ENCODE results near the gene ATXN1. TPM values are rescaled to one million over a fixed set of nuclear protein-coding genes. Genes with fewer than 3 reads are reported as not detected.

Gene ATXN1
- total and polyA plus RNA-seq, 2 experiments from 2014 or later: 4.8 to 9.1 TPM

- Mint-ChIP-seq H3K4me1 (peaks cover 8% of the 10 kb centered on the region; the same call in 2 of the 3 replicates), H3K36me3 (ENCODE audit: low read depth) (no peaks in the 10 kb centered on the region; the same call in 2 of the 3 replicates), H3K27me3 (ENCODE audit: insufficient read depth, low read depth, poor library complexity) (peaks cover 1% of the 10 kb centered on the region), H3K27ac (no peak overlapping the region), H3K4me3 (no peak overlapping the region), H3K9me3 (peaks cover 11% of the 10 kb centered on the region; the same call in 2 of the 3 replicates)
- no peaks in the 10 kb centered on the region for H3K36me3 ChIP-seq (ENCODE audit: insufficient read depth)
- no peak overlapping the region for H3K27ac ChIP-seq (ENCODE audit: low read depth)
- no peaks in the 10 kb centered on the region for H3K79me2 ChIP-seq (replicated peaks; ENCODE audit: insufficient read depth)
- no peaks in the 10 kb centered on the region for H3K9me2 ChIP-seq (ENCODE audit: insufficient read depth)
- TF ChIP-seq EZH2phosphoT487 (IDR thresholded peaks at IDR 0.05; ENCODE audit: unreplicated experiment): no peak
- TF ChIP-seq ZNF331 (CRISPR knock-in tag; IDR thresholded peaks at IDR 0.05; ENCODE audit: low read depth): no peak
- TF ChIP-seq NANOG (IDR thresholded peaks at IDR 0.05; ENCODE audit: borderline replicate concordance): no peak
- TF ChIP-seq, protein P1, sequence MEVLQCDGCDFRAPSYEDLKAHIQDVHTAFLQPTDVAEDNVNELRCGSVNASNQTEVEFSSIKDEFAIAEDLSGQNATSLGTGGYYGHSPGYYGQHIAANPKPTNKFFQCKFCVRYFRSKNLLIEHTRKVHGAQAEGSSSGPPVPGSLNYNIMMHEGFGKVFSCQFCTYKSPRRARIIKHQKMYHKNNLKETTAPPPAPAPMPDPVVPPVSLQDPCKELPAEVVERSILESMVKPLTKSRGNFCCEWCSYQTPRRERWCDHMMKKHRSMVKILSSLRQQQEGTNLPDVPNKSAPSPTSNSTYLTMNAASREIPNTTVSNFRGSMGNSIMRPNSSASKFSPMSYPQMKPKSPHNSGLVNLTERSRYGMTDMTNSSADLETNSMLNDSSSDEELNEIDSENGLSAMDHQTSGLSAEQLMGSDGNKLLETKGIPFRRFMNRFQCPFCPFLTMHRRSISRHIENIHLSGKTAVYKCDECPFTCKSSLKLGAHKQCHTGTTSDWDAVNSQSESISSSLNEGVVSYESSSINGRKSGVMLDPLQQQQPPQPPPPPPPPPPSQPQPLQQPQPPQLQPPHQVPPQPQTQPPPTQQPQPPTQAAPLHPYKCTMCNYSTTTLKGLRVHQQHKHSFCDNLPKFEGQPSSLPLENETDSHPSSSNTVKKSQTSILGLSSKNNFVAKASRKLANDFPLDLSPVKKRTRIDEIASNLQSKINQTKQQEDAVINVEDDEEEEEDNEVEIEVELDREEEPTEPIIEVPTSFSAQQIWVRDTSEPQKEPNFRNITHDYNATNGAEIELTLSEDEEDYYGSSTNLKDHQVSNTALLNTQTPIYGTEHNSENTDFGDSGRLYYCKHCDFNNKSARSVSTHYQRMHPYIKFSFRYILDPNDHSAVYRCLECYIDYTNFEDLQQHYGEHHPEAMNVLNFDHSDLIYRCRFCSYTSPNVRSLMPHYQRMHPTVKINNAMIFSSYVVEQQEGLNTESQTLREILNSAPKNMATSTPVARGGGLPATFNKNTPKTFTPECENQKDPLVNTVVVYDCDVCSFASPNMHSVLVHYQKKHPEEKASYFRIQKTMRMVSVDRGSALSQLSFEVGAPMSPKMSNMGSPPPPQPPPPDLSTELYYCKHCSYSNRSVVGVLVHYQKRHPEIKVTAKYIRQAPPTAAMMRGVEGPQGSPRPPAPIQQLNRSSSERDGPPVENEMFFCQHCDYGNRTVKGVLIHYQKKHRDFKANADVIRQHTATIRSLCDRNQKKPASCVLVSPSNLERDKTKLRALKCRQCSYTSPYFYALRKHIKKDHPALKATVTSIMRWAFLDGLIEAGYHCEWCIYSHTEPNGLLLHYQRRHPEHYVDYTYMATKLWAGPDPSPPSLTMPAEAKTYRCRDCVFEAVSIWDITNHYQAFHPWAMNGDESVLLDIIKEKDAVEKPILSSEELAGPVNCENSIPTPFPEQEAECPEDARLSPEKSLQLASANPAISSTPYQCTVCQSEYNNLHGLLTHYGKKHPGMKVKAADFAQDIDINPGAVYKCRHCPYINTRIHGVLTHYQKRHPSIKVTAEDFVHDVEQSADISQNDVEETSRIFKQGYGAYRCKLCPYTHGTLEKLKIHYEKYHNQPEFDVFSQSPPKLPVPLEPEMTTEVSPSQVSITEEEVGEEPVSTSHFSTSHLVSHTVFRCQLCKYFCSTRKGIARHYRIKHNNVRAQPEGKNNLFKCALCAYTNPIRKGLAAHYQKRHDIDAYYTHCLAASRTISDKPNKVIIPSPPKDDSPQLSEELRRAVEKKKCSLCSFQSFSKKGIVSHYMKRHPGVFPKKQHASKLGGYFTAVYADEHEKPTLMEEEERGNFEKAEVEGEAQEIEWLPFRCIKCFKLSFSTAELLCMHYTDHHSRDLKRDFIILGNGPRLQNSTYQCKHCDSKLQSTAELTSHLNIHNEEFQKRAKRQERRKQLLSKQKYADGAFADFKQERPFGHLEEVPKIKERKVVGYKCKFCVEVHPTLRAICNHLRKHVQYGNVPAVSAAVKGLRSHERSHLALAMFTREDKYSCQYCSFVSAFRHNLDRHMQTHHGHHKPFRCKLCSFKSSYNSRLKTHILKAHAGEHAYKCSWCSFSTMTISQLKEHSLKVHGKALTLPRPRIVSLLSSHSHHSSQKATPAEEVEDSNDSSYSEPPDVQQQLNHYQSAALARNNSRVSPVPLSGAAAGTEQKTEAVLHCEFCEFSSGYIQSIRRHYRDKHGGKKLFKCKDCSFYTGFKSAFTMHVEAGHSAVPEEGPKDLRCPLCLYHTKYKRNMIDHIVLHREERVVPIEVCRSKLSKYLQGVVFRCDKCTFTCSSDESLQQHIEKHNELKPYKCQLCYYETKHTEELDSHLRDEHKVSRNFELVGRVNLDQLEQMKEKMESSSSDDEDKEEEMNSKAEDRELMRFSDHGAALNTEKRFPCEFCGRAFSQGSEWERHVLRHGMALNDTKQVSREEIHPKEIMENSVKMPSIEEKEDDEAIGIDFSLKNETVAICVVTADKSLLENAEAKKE (CRISPR knock-in tag; IDR thresholded peaks at IDR 0.05): no peak
- TF ChIP-seq JUNB (IDR thresholded peaks at IDR 0.05; ENCODE audit: unreplicated experiment): no peak
- TF ChIP-seq STAT1 (IDR thresholded peaks at IDR 0.05; ENCODE audit: unreplicated experiment): no peak
- no peak for TF ChIP-seq EZH2 (IDR thresholded peaks at IDR 0.05; ENCODE audit: low read depth, unreplicated experiment)
- TF ChIP-seq, protein P2, sequence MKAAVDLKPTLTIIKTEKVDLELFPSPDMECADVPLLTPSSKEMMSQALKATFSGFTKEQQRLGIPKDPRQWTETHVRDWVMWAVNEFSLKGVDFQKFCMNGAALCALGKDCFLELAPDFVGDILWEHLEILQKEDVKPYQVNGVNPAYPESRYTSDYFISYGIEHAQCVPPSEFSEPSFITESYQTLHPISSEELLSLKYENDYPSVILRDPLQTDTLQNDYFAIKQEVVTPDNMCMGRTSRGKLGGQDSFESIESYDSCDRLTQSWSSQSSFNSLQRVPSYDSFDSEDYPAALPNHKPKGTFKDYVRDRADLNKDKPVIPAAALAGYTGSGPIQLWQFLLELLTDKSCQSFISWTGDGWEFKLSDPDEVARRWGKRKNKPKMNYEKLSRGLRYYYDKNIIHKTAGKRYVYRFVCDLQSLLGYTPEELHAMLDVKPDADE (IDR thresholded peaks at IDR 0.05): no peak
- TF ChIP-seq REST (IDR thresholded peaks at IDR 0.05; ENCODE audit: unreplicated experiment): no peak
- TF ChIP-seq, protein P3, sequence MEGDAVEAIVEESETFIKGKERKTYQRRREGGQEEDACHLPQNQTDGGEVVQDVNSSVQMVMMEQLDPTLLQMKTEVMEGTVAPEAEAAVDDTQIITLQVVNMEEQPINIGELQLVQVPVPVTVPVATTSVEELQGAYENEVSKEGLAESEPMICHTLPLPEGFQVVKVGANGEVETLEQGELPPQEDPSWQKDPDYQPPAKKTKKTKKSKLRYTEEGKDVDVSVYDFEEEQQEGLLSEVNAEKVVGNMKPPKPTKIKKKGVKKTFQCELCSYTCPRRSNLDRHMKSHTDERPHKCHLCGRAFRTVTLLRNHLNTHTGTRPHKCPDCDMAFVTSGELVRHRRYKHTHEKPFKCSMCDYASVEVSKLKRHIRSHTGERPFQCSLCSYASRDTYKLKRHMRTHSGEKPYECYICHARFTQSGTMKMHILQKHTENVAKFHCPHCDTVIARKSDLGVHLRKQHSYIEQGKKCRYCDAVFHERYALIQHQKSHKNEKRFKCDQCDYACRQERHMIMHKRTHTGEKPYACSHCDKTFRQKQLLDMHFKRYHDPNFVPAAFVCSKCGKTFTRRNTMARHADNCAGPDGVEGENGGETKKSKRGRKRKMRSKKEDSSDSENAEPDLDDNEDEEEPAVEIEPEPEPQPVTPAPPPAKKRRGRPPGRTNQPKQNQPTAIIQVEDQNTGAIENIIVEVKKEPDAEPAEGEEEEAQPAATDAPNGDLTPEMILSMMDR (conservative IDR thresholded peaks at IDR 0.05; ENCODE audit: low read depth in 2 of 2): no peak
- no peak for TF ChIP-seq CREB1 (CRISPR knock-in tag; IDR thresholded peaks at IDR 0.05; ENCODE audit: low read depth)
- TF ChIP-seq ZNF114 (CRISPR knock-in tag; IDR thresholded peaks at IDR 0.05): no peak
- no peak for TF ChIP-seq POLR2AphosphoS5 (IDR thresholded peaks at IDR 0.05; ENCODE audit: low read depth)
- H4K20me1 ChIP-seq (replicated peaks; ENCODE audit: insufficient read depth): no peaks in the 10 kb centered on the region
- H3K4me3 ChIP-seq: no peak overlapping the region
- no peaks in the 10 kb centered on the region for H3F3A ChIP-seq (replicated peaks; ENCODE audit: low read depth)
- H3K27me3 ChIP-seq (ENCODE audit: insufficient read depth): no peaks in the 10 kb centered on the region
- H3K4me1 ChIP-seq (ENCODE audit: insufficient read depth): peaks cover 16% of the 10 kb centered on the region
- no peak overlapping the region for H2AFZ ChIP-seq
- no peak overlapping the region for H3K4me2 ChIP-seq
- no peak for ATAC-seq
- no peak for DNase-seq (ENCODE audit: low spot score)
Observed at GRCh38 chr6:16480763-16481560, 280.3 kb downstream of the ATXN1 start.

Data from GM23338 (cell line).